ENCODE measurements around the gene SEMA6A. TPM values are rescaled to one million over a fixed set of nuclear protein-coding genes. Genes with fewer than 3 reads are reported as not detected.

SEMA6A gene
- total and polyA plus RNA-seq, 2 of the 13 experiments (the other 11 are each of a cell fraction or from before 2014, with no cell fraction given): 5.1 to 6.5 TPM

GRCh38 chr5:116521173-116521872 lies 53.3 kb downstream of the SEMA6A start:
- intact Hi-C loops (cut with micrococcal nuclease; ENCODE audit: unreplicated experiment) (no loop called here), in situ Hi-C loops (cut with HindIII; ENCODE audit: extremely low pct_ligation_motif_present, low pct_unique_long_range_greater_than_20kb) (no loop called here)
- Histone ChIP-seq H3K27me3 (ENCODE audit: control insufficient read depth in 1 of 2, insufficient read depth in 2 of 2, low read length in 2 of 2) (no peaks in the 10 kb centered on the region), H3K79me2 (ENCODE audit: insufficient read depth, low read length) (peaks cover 47% of the 10 kb centered on the region), H3K4me1 (ENCODE audit: insufficient read depth, low read length) (peaks cover 34% of the 10 kb centered on the region), H3K9me3 (ENCODE audit: low read length) (no peaks in the 10 kb centered on the region), H3K36me3 (replicated peaks in 1 of 2; ENCODE audit: control insufficient read depth in 1 of 2, insufficient read depth in 2 of 2, low read length in 2 of 2) (no peaks in the 10 kb centered on the region), H3K9ac (ENCODE audit: insufficient read depth, low read depth, low read length) (no peak overlapping the region), H3K27ac (ENCODE audit: extremely low read length, insufficient read depth, low read length) (no peak overlapping the region), H3K4me2 (ENCODE audit: low read depth, low read length) (no peak overlapping the region), H4K20me1 (ENCODE audit: insufficient read depth, low read length) (no peaks in the 10 kb centered on the region), H3K4me3 (replicated peaks in 1 of 3; ENCODE audit: insufficient read depth in 1 of 3, low read depth in 2 of 3, low read length in 3 of 3) (no peak overlapping the region), H2AFZ (ENCODE audit: low read length) (no peak overlapping the region)
- BruUV-seq (replicated peaks): no TSS peak
- no peak for FAIRE-seq
- no peak for ATAC-seq
- ChIA-PET CTCF (ENCODE audit: low intra/inter-chr PET ratio, low total read pairs) (no interaction called here), POLR2A (no interaction called here)
- 84% methylated on average over 5 of the region's 5 CpGs for WGBS (ENCODE audit: low lambda C conversion rate)
- no peak for DNase-seq (ENCODE audit: low spot score)
- no peak for TF ChIP-seq ZNF124 (CRISPR knock-in tag; IDR thresholded peaks at IDR 0.05)
- TF ChIP-seq ZNF205 (CRISPR knock-in tag; IDR thresholded peaks at IDR 0.05): no peak
- no peak for TF ChIP-seq BRCA1 (CRISPR knock-in tag; IDR thresholded peaks at IDR 0.05)
- TF ChIP-seq ZNF710 (CRISPR knock-in tag; IDR thresholded peaks at IDR 0.05; ENCODE audit: borderline replicate concordance): no peak
- no peak for TF ChIP-seq NRL (CRISPR knock-in tag; IDR thresholded peaks at IDR 0.05; ENCODE audit: borderline replicate concordance)
- no peak for TF ChIP-seq MXD1 (CRISPR knock-in tag; IDR thresholded peaks at IDR 0.05)
- no peak for TF ChIP-seq ZNF281 (CRISPR knock-in tag; IDR thresholded peaks at IDR 0.05; ENCODE audit: borderline replicate concordance)
- TF ChIP-seq NFE2 (CRISPR knock-in tag; IDR thresholded peaks at IDR 0.05): no peak

Data from HepG2 (cell line).